Measurements from ENCODE around the gene LTB4R.

LTB4R gene

DNA sequence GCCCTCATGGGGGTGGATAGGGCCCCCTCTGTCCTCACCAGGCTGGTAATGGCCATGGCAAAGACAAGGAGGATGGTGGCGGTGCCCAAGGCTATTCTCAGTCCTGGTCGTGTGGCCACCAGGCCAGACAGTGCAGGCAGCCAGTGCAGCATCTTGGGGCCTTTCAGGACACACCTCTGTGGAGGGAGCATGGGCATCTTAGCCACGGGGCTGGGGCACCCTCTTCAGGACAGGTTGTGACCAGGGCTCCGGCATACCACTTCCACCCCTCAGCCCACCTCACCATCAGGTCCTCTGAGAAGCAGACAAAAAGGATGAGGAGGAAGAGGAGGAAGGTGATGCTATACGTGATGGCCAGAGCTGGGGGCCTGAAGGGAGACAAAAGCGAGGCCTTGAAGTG, 12.7 kb downstream of the LTB4R start:
- TF ChIP-seq TAF1 (IDR thresholded peaks at IDR 0.05; ENCODE audit: borderline replicate concordance, insufficient read depth, low read length) (no peak), FOXP2 (optimal IDR thresholded peaks at IDR 0.05; ENCODE audit: borderline replicate concordance, extremely low read depth, extremely low read length, insufficient read depth) (no peak), SIN3A (IDR thresholded peaks at IDR 0.05; ENCODE audit: borderline replicate concordance, insufficient read depth, low read length) (no peak), POLR2AphosphoS5 (IDR thresholded peaks at IDR 0.05; ENCODE audit: low read depth, low read length) (no peak)
- TF ChIP-seq, protein P1, sequence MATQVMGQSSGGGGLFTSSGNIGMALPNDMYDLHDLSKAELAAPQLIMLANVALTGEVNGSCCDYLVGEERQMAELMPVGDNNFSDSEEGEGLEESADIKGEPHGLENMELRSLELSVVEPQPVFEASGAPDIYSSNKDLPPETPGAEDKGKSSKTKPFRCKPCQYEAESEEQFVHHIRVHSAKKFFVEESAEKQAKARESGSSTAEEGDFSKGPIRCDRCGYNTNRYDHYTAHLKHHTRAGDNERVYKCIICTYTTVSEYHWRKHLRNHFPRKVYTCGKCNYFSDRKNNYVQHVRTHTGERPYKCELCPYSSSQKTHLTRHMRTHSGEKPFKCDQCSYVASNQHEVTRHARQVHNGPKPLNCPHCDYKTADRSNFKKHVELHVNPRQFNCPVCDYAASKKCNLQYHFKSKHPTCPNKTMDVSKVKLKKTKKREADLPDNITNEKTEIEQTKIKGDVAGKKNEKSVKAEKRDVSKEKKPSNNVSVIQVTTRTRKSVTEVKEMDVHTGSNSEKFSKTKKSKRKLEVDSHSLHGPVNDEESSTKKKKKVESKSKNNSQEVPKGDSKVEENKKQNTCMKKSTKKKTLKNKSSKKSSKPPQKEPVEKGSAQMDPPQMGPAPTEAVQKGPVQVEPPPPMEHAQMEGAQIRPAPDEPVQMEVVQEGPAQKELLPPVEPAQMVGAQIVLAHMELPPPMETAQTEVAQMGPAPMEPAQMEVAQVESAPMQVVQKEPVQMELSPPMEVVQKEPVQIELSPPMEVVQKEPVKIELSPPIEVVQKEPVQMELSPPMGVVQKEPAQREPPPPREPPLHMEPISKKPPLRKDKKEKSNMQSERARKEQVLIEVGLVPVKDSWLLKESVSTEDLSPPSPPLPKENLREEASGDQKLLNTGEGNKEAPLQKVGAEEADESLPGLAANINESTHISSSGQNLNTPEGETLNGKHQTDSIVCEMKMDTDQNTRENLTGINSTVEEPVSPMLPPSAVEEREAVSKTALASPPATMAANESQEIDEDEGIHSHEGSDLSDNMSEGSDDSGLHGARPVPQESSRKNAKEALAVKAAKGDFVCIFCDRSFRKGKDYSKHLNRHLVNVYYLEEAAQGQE (IDR thresholded peaks at IDR 0.05; ENCODE audit: insufficient read depth in 1 of 2, low read depth in 2 of 2, low read length in 2 of 2): no peak

DNA sequence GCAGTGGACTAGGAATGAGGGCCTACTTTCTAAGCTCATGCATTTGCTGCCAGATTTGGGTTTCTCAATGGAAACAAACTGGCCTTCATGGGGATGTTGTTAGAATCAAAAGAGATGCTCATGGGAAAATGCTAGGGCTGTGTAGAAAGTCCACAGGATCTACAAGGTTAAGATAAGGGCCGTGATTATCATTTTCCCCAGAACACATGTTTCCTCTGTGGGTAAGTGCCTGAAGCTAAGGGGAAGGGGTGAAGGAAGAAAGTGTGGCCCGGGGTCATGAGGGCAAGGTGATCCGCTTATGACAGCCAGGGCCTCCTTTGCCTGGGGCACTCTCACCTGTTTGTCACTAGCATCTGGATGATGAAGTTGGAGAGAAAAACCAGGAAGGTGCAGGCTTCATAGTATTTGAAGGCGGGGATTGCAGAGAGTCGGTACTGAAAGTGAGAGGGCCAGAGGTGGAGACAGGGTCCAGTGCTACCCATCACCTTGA, 13.8 kb downstream of the LTB4R start:
- TF ChIP-seq SIN3A (IDR thresholded peaks at IDR 0.05; ENCODE audit: borderline replicate concordance, insufficient read depth, low read length) (no peak), TAF1 (IDR thresholded peaks at IDR 0.05; ENCODE audit: borderline replicate concordance, insufficient read depth, low read length) (no peak), POLR2AphosphoS5 (IDR thresholded peaks at IDR 0.05; ENCODE audit: low read depth, low read length) (no peak), FOXP2 (optimal IDR thresholded peaks at IDR 0.05; ENCODE audit: borderline replicate concordance, extremely low read depth, extremely low read length, insufficient read depth) (no peak)
- TF ChIP-seq, protein P1 (IDR thresholded peaks at IDR 0.05; ENCODE audit: insufficient read depth in 1 of 2, low read depth in 2 of 2, low read length in 2 of 2): no peak

DNA sequence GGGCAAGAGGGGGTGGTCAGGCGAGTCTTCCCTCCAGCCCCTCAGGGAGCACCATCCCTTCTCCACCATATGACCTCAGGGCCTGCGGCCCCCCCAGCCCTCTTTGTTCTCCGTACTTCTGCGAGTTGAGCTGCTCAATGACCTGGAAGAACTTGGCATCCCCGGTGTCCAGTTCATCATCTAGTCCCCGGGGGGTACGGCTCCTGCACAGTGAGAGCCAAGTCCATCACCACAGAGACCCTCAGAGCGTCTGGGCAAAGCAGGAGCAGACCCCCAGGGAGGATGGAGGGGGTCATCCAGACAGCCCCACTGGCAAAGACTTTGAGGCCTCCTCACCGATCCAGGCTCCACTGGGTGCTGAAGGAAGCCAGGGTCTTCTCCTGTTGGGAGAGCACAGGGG, 14.7 kb downstream of the LTB4R start:
- TF ChIP-seq FOXP2 (optimal IDR thresholded peaks at IDR 0.05; ENCODE audit: borderline replicate concordance, extremely low read depth, extremely low read length, insufficient read depth) (no peak), SIN3A (IDR thresholded peaks at IDR 0.05; ENCODE audit: borderline replicate concordance, insufficient read depth, low read length) (no peak), TAF1 (IDR thresholded peaks at IDR 0.05; ENCODE audit: borderline replicate concordance, insufficient read depth, low read length) (no peak), POLR2AphosphoS5 (IDR thresholded peaks at IDR 0.05; ENCODE audit: low read depth, low read length) (no peak)
- TF ChIP-seq, protein P1 (IDR thresholded peaks at IDR 0.05; ENCODE audit: insufficient read depth in 1 of 2, low read depth in 2 of 2, low read length in 2 of 2): no peak

DNA sequence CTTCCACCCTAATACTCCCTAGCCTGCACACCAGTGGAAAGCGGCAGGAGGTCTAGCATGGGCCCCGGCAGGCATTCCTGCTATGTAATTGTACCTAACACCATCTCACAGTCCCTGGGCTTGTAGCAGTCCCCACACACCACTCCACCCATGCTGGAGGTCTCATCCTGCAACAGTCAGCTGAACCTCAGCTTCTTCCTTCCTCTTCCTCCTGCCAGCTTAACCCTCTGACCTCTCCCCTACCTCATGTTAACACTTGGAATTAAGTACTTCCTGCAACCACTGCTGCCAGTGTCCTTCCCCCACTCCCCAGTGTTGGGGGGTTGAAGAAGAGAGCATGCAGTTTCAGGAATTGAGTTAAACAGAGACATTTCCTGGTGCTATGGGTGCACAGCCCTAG, 16.0 kb downstream of the LTB4R start:
- TF ChIP-seq, protein P1 (IDR thresholded peaks at IDR 0.05; ENCODE audit: insufficient read depth in 1 of 2, low read depth in 2 of 2, low read length in 2 of 2): no peak
- TF ChIP-seq SIN3A (IDR thresholded peaks at IDR 0.05; ENCODE audit: borderline replicate concordance, insufficient read depth, low read length) (no peak), FOXP2 (optimal IDR thresholded peaks at IDR 0.05; ENCODE audit: borderline replicate concordance, extremely low read depth, extremely low read length, insufficient read depth) (no peak), TAF1 (IDR thresholded peaks at IDR 0.05; ENCODE audit: borderline replicate concordance, insufficient read depth, low read length) (no peak), POLR2AphosphoS5 (IDR thresholded peaks at IDR 0.05; ENCODE audit: low read depth, low read length) (no peak)

Measured in PFSK-1 (cell line).